Measurements from ENCODE around the gene LCOR. TPM values are rescaled to one million over a fixed set of nuclear protein-coding genes. Genes with fewer than 3 reads are reported as not detected.
A peak's percentile ranks its signal among the peaks of the same experiment; 100 is the strongest.

LCOR gene
- total and polyA plus RNA-seq, 9 of the 15 experiments (the other 6 are each of a cell fraction or from before 2014, with no cell fraction given), result 3.6 to 25.2 (median 14.4) TPM

DNA sequence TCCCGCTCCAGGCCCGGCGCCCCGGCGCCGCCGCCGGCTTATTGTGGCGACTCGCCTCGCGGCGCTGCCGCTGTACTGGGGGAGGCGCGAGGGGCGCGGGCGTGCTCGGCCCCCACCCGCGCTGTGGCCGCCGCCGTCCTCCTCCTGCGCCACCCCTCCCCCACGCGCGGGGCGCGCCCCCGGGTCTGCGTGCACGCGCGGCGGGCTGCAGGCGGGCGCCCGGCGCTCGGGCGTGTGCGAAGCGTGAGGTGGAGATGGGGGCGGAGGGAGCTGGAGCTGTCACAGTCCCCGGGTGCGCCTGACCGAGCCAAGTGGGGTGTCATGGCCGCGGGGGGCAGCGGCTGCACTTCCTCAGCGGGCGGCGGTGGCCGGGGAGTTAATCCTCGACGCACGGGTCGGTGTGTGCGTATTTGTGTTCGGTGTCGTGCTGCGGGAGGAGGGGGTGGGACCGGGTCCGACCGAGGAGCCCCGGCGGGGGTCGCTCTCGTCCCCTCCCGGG is 672 bp downstream of the LCOR start (continued):
- TF ChIP-seq RREB1 (CRISPR knock-in tag; IDR thresholded peaks at IDR 0.05), result no peak
- TF ChIP-seq, protein P1, sequence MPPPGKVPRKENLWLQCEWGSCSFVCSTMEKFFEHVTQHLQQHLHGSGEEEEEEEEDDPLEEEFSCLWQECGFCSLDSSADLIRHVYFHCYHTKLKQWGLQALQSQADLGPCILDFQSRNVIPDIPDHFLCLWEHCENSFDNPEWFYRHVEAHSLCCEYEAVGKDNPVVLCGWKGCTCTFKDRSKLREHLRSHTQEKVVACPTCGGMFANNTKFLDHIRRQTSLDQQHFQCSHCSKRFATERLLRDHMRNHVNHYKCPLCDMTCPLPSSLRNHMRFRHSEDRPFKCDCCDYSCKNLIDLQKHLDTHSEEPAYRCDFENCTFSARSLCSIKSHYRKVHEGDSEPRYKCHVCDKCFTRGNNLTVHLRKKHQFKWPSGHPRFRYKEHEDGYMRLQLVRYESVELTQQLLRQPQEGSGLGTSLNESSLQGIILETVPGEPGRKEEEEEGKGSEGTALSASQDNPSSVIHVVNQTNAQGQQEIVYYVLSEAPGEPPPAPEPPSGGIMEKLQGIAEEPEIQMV (tag; conservative IDR thresholded peaks at IDR 0.05; ENCODE audit: low read depth), result no peak
- no peak for TF ChIP-seq HNRNPLL (IDR thresholded peaks at IDR 0.05; ENCODE audit: low read depth, low read length, poor library complexity, severe bottlenecking)
- TF ChIP-seq XRCC4 (IDR thresholded peaks at IDR 0.05; ENCODE audit: extremely low read depth, insufficient read depth, insufficient read length), result no peak
- TF ChIP-seq ZNF232 (CRISPR knock-in tag; IDR thresholded peaks at IDR 0.05), result no peak
- no peak for TF ChIP-seq KAT7 (CRISPR knock-in tag; IDR thresholded peaks at IDR 0.05; ENCODE audit: borderline replicate concordance)
- TF ChIP-seq FIP1L1 (IDR thresholded peaks at IDR 0.05; ENCODE audit: low read depth, low read length, poor library complexity, severe bottlenecking), result peak; percentile 41
- no peak for TF ChIP-seq MYC (IDR thresholded peaks at IDR 0.05; ENCODE audit: low read depth, low read length)
- TF ChIP-seq MYC (CRISPR knock-in tag; IDR thresholded peaks at IDR 0.05; ENCODE audit: borderline replicate concordance, low read depth), result no peak
- no peak for TF ChIP-seq RHOXF2B (CRISPR knock-in tag; conservative IDR thresholded peaks at IDR 0.05)
- no peak for TF ChIP-seq POLR2A (conservative IDR thresholded peaks at IDR 0.05)
- TF ChIP-seq, protein P2, sequence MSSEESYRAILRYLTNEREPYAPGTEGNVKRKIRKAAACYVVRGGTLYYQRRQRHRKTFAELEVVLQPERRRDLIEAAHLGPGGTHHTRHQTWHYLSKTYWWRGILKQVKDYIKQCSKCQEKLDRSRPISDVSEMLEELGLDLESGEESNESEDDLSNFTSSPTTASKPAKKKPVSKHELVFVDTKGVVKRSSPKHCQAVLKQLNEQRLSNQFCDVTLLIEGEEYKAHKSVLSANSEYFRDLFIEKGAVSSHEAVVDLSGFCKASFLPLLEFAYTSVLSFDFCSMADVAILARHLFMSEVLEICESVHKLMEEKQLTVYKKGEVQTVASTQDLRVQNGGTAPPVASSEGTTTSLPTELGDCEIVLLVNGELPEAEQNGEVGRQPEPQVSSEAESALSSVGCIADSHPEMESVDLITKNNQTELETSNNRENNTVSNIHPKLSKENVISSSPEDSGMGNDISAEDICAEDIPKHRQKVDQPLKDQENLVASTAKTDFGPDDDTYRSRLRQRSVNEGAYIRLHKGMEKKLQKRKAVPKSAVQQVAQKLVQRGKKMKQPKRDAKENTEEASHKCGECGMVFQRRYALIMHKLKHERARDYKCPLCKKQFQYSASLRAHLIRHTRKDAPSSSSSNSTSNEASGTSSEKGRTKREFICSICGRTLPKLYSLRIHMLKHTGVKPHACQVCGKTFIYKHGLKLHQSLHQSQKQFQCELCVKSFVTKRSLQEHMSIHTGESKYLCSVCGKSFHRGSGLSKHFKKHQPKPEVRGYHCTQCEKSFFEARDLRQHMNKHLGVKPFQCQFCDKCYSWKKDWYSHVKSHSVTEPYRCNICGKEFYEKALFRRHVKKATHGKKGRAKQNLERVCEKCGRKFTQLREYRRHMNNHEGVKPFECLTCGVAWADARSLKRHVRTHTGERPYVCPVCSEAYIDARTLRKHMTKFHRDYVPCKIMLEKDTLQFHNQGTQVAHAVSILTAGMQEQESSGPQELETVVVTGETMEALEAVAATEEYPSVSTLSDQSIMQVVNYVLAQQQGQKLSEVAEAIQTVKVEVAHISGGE (CRISPR knock-in tag; IDR thresholded peaks at IDR 0.05), result peak in 1 of 3 experiments; percentile 81; a peak in 2 of 6 replicates
- peak; percentile 3; the same call in 1 of the 2 replicates for TF ChIP-seq EGR1 (conservative IDR thresholded peaks at IDR 0.05)
- peak; percentile 40; the same call in 1 of the 2 replicates for TF ChIP-seq MECOM (CRISPR knock-in tag; IDR thresholded peaks at IDR 0.05)
- peak; percentile 74 for TF ChIP-seq BHLHE40 (IDR thresholded peaks at IDR 0.05; ENCODE audit: low read length)
- TF ChIP-seq TAF7 (tag; IDR thresholded peaks at IDR 0.05), result no peak
- no peak for TF ChIP-seq SRF (CRISPR knock-in tag; IDR thresholded peaks at IDR 0.05)
- TF ChIP-seq ZNF184 (CRISPR knock-in tag; IDR thresholded peaks at IDR 0.05), result no peak
